ENCODE measurements around the gene CCDC40. TPM values are rescaled to one million over a fixed set of nuclear protein-coding genes. Genes with fewer than 3 reads are reported as not detected.

CCDC40 gene
- total and polyA plus RNA-seq, 2 of the 13 experiments (the other 11 are each of a cell fraction or from before 2014, with no cell fraction given) = 4.1 to 5.5 TPM

- TF ChIP-seq ZHX2 (IDR thresholded peaks at IDR 0.05; ENCODE audit: low read depth) (peak; percentile 56; the same call in 1 of the 2 replicates), ZHX2 (CRISPR knock-in tag; IDR thresholded peaks at IDR 0.05; ENCODE audit: borderline replicate concordance) (no peak), ZNF800 (CRISPR knock-in tag; IDR thresholded peaks at IDR 0.05) (0 out of 2 replicates have a peak, but pooled peaks have one; percentile 68), ZNF704 (CRISPR knock-in tag; IDR thresholded peaks at IDR 0.05; ENCODE audit: borderline replicate concordance) (peak; percentile 77; the same call in 1 of the 2 replicates), ZNF503 (CRISPR knock-in tag; IDR thresholded peaks at IDR 0.05) (no peak), PLRG1 (conservative IDR thresholded peaks at IDR 0.05) (no peak), ZSCAN12 (CRISPR knock-in tag; IDR thresholded peaks at IDR 0.05) (no peak; the same call in 1 of the 2 replicates), SIN3B (IDR thresholded peaks at IDR 0.05; ENCODE audit: low read length) (no peak), CERS6 (CRISPR knock-in tag; IDR thresholded peaks at IDR 0.05) (no peak), SMAD3 (CRISPR knock-in tag; IDR thresholded peaks at IDR 0.05) (peak; percentile 33; the same call in 1 of the 2 replicates), HIC2 (CRISPR knock-in tag; IDR thresholded peaks at IDR 0.05; ENCODE audit: low read depth) (peak; percentile 20; the same call in 1 of the 2 replicates), ZMAT3 (CRISPR knock-in tag; conservative IDR thresholded peaks at IDR 0.05) (no peak)
Measured at GRCh38 chr17:80005360-80006338, 30.8 kb upstream of the CCDC40 start (continued).
